Mesodermal cell (in vitro differentiated cells): ENCODE results near the gene PIK3IP1.
"Not testable (repeated sequence)": the region's sequence is repeated elsewhere in the genome, so short reads cannot be mapped to it uniquely, and the experiment has no call there.

Experiments
- H3K27ac ChIP-seq: 2 replicates; pipeline ENCODE4 v1.7.0; 2013; ENCODE audit warnings: mild to moderate bottlenecking, low read depth, low read length, moderate library complexity; ENCODE audit not compliant: severe bottlenecking
- H3K36me3 ChIP-seq: 2 replicates; pipeline ENCODE4 v1.7.1; 2013; ENCODE audit warnings: mild to moderate bottlenecking, low read length, moderate library complexity; ENCODE audit not compliant: control insufficient read depth, insufficient read depth
- H3K4me1 ChIP-seq: one replicate; pipeline ENCODE4 v1.7.1; 2013; ENCODE audit warnings: mild to moderate bottlenecking, low read length; ENCODE audit not compliant: insufficient read depth, control insufficient read depth, poor library complexity, severe bottlenecking
- H3K4me3 ChIP-seq: 2 replicates; pipeline ENCODE4 v1.7.0; 2013; ENCODE audit warnings: low read length, control low read depth, mild to moderate bottlenecking; ENCODE audit not compliant: insufficient read depth, poor library complexity, severe bottlenecking; ENCODE audit errors: extremely low read depth
- H3K9me3 ChIP-seq: 2 replicates; pipeline ENCODE4 v1.7.1; 2013; ENCODE audit warnings: mild to moderate bottlenecking, low read length, moderate library complexity; ENCODE audit not compliant: control insufficient read depth
- WGBS, 2 experiments: methylation state at CpG; one replicate each; pipeline ENCODE4 v1.1.5; 2013; ENCODE audit warnings: missing lambda C conversion rate in 2 of 2; ENCODE audit not compliant: insufficient coverage in 2 of 2; 5-methylcytosine and 5-hydroxymethylcytosine counted together

The PIK3IP1 gene

GRCh38 chr22:31246687-31247086 is 45.6 kb downstream of the PIK3IP1 start:
- WGBS, 2 experiments: 100% methylated on average over 1 of the region's 2 CpGs
- Histone ChIP-seq H3K36me3 (peaks cover 5% of the 10 kb centered on the region), H3K4me1 (peaks cover 83% of the 10 kb centered on the region), H3K9me3 (no peaks in the 10 kb centered on the region), H3K4me3 (no peak overlapping the region), H3K27ac (peak overlapping the region; percentile 73)

- peak overlapping the region; percentile 73 for H3K27ac ChIP-seq
- peaks cover 83% of the 10 kb centered on the region for H3K4me1 ChIP-seq
- 93 to 100% methylated on average over 2 to 3 of the region's 12 CpGs for WGBS, 2 experiments
- H3K36me3 ChIP-seq, H3K4me3 ChIP-seq, H3K9me3 ChIP-seq: not testable (repeated sequence)
Measured at GRCh38 chr22:31245998-31246397, 46.3 kb downstream of the PIK3IP1 start.

DNA sequence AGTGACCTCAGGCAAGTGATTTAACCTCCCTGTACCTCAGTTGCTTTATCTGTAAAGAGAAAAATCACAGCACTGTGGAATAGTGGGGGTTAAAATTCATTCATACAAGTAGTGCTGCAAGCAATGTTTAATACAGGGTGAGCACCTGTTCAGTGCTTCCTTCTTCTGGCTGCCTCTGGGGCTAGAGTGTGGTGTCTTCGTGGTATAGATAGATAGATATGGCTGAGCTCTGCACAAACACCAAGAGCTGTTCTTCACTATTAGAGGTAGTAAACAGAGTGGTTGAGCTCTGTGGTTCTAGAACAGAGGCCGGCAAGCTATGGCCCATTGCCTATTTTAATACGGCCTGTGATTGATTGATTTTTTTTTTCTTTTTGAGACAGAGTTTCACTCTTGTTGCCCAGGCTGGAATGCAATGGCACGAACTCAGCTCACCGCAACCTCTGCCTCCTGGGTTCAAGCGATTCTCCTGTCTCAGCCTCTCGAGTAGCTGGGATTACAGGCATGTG is 47.3 kb downstream of the PIK3IP1 start:
- Histone ChIP-seq H3K4me1 (peaks cover 83% of the 10 kb centered on the region), H3K27ac (peak overlapping the region; percentile 99), H3K4me3 (no peak overlapping the region), H3K36me3 (no peaks in the 10 kb centered on the region), H3K9me3 (no peaks in the 10 kb centered on the region)
- 97 to 100% methylated on average over 3 to 6 of the region's 7 CpGs for WGBS, 2 experiments

- no peaks in the 10 kb centered on the region for H3K9me3 ChIP-seq
- no peak overlapping the region for H3K4me3 ChIP-seq
- WGBS, 2 experiments: 25 to 33% methylated on average over 4 to 6 of the region's 9 CpGs
- H3K4me1 ChIP-seq: peaks cover 83% of the 10 kb centered on the region
- peak overlapping the region; percentile 99 for H3K27ac ChIP-seq
- no peaks in the 10 kb centered on the region for H3K36me3 ChIP-seq
Measured at GRCh38 chr22:31244046-31244942, 48.0 kb downstream of the PIK3IP1 start.

DNA sequence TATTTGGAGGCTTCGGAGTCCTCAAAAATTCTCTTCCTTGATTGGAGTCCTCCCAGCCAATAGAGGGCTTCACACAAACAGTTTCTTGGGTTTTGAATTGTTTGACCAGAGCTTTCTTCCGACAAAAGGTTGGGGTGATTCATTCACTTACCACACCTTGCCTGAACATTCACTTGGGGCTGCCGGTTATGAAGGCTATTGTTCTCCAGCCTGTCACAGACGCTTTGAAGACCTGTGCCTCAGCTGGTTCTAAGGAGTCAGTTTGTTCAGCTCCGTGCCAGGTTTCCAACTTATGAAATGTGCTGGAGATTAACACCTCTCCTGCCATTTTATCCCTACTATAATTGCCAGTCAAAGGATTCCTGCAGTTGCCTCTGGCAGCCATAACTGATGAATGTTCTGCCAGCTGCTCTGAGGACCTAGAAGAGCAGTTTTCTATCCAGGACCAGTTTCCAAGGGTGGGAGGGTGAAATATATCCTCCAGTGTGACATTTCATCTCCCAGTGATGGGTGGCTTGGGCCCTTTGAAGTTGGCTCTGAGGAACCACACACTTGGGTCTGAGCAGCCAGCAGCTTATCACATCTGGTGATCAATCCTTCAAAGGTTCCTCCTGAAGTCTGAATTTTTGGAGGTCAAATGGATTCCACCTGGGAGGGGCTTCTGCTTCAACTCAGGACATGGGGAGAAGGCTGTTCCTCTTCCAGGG is 48.8 kb downstream of the PIK3IP1 start:
- Histone ChIP-seq H3K27ac (peak overlapping the region; percentile 99), H3K36me3 (peaks cover 3% of the 10 kb centered on the region), H3K4me1 (peaks cover 83% of the 10 kb centered on the region), H3K4me3 (no peak overlapping the region), H3K9me3 (no peaks in the 10 kb centered on the region)
- 80 to 93% methylated on average over 4 of the region's 5 CpGs for WGBS, 2 experiments

GRCh38 chr22:31241936-31242335 is 50.4 kb downstream of the PIK3IP1 start:
- Histone ChIP-seq H3K4me1 (peaks cover 82% of the 10 kb centered on the region), H3K9me3 (no peaks in the 10 kb centered on the region), H3K27ac (peak overlapping the region; percentile 75), H3K36me3 (peaks cover 9% of the 10 kb centered on the region), H3K4me3 (no peak overlapping the region)

DNA sequence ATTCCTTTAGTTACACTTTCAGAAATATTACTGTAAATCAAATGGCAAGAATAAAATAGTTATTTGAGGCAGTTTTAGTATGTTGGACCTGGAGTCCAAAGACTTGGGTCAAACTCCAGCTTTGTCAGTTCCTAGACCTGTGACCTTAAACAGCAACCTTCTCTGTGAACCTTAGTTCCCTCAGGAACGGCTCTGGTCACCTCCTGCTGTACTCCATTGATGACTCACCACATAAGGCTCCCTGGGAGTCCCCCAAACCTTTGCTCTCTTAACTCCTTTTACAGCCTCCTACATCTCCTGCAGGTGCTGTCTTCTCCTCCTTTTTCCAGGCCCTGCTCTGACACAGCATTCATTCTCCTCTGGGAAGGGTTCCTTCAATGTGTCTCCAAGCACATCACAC is 51.1 kb downstream of the PIK3IP1 start:
- Histone ChIP-seq H3K4me3 (no peak overlapping the region), H3K27ac (peak overlapping the region; percentile 75), H3K36me3 (peaks cover 9% of the 10 kb centered on the region), H3K4me1 (peaks cover 77% of the 10 kb centered on the region), H3K9me3 (no peaks in the 10 kb centered on the region)
- WGBS, 2 experiments: 17 to 65% methylated on average over 1 of the region's 1 CpG

DNA sequence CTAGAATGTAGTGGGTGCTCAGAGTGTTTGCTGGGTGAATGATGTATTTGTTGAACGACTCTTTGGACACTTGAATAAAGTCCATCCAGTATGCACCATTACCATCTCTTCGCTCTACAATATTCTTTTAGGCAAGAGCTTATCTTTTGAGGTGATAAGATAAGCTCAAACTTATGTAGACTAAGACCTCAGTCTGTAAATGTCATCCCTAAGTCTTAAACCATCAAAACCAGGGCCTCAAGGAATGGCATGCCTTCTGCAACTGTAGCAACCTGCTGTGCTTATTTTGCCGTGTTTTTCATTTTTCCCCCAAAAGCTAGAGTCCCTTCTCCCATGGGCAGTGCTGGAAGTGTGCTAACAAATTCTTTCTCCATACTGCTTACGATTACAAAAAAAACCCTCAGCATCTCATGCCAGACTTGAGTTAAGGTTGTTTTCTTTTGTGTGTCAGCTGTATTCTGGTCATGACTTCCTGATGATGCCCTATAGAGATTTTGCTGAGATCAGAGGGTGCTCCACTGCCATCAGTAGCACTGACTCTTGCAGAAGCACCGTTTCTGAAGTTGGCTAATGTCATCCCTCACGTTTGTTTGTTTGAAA is 52.4 kb downstream of the PIK3IP1 start:
- H3K36me3 ChIP-seq: peaks cover 9% of the 10 kb centered on the region
- H3K9me3 ChIP-seq: no peaks in the 10 kb centered on the region
- H3K4me1 ChIP-seq: peaks cover 71% of the 10 kb centered on the region
- H3K27ac ChIP-seq: peak overlapping the region; percentile 36
- 82 to 97% methylated on average over 2 to 3 of the region's 6 CpGs for WGBS, 2 experiments
- no peak overlapping the region for H3K4me3 ChIP-seq

GRCh38 chr22:31238057-31238456 is 54.2 kb downstream of the PIK3IP1 start:
- peaks cover 56% of the 10 kb centered on the region for H3K4me1 ChIP-seq
- H3K4me3 ChIP-seq: no peak overlapping the region
- no CpG with 5 or more reads among the region's 1 CpG for WGBS, 2 experiments
- no peak overlapping the region for H3K27ac ChIP-seq
- H3K36me3 ChIP-seq: peaks cover 9% of the 10 kb centered on the region
- H3K9me3 ChIP-seq: no peaks in the 10 kb centered on the region

DNA sequence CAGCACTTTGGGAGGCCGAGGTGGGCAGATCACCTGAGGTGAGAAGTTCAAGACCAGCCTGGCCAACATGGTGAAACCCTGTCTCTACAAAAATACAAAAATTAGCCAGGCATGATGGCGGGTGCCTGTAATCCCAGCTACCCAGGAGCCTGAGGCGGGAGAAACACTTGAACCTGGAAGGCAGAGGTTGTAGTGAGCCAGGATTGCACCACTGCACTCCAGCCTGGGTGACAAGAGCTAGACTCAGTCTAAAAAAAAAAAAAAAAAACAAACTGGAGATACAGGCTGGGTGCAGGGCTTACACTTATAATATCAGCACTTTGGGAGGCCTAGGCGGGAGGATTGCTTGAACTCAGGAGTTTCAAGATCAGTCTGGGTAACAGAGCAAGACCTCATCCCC is 56.2 kb downstream of the PIK3IP1 start:
- H3K4me1 ChIP-seq: peaks cover 42% of the 10 kb centered on the region
- not testable (repeated sequence) for H3K27ac ChIP-seq, H3K4me3 ChIP-seq, H3K9me3 ChIP-seq
- WGBS, 2 experiments: 96 to 100% methylated on average over 3 to 4 of the region's 4 CpGs
- H3K36me3 ChIP-seq: peaks cover 14% of the 10 kb centered on the region
